ENCODE data around the gene IL2RA.

The IL2RA gene

DNA sequence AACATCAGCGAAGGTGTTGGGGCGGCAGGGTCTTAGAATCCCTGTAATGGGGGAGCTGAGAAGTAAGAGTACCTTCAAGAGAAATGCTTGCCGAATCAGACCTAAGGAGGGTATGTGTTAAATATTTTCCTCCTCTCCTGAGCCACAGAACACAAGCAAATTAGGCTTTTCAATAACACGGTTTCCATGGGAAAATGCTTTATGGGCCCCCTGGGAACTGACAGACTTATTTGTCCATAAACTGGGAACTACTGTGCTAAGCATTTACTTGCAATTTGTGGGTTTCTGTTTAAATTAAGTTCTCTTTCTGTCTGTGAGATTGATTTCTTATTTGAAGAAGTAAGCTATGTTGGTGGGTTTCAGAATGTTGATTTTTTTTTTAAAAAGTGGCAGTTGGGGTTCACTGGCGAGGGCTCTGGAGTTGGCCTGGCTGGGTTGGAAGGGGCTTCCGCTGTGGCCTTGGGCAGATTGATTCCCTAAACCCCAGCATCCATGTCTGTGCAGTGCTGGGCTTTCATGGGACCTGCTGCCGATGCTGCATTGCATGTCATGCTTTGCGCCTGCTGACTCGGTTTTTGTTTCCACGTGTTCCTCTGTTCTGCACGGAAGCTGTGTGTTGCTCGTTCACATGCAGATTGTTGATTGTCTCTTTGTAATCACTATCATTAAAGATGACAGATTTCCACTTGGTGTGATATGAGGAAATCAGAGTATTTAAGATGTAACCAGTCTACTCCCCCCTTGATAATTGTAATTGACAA lies 33.8 kb upstream of the IL2RA start:
- Histone ChIP-seq H3K4me3 (replicated peaks; ENCODE audit: low read depth, low read length) (no peak overlapping the region), H3K36me3 (ENCODE audit: control insufficient read depth, insufficient read depth, low read length) (peaks cover 3% of the 10 kb centered on the region), H3K27me3 (replicated peaks; ENCODE audit: control insufficient read depth, insufficient read depth, low read length) (no peaks in the 10 kb centered on the region)
- DNase-seq (ENCODE audit: extremely low read depth, insufficient read length): no peak
- TF ChIP-seq, protein P1, sequence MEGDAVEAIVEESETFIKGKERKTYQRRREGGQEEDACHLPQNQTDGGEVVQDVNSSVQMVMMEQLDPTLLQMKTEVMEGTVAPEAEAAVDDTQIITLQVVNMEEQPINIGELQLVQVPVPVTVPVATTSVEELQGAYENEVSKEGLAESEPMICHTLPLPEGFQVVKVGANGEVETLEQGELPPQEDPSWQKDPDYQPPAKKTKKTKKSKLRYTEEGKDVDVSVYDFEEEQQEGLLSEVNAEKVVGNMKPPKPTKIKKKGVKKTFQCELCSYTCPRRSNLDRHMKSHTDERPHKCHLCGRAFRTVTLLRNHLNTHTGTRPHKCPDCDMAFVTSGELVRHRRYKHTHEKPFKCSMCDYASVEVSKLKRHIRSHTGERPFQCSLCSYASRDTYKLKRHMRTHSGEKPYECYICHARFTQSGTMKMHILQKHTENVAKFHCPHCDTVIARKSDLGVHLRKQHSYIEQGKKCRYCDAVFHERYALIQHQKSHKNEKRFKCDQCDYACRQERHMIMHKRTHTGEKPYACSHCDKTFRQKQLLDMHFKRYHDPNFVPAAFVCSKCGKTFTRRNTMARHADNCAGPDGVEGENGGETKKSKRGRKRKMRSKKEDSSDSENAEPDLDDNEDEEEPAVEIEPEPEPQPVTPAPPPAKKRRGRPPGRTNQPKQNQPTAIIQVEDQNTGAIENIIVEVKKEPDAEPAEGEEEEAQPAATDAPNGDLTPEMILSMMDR (IDR thresholded peaks at IDR 0.05; ENCODE audit: insufficient read depth, low read length, poor library complexity, severe bottlenecking): no peak

DNA sequence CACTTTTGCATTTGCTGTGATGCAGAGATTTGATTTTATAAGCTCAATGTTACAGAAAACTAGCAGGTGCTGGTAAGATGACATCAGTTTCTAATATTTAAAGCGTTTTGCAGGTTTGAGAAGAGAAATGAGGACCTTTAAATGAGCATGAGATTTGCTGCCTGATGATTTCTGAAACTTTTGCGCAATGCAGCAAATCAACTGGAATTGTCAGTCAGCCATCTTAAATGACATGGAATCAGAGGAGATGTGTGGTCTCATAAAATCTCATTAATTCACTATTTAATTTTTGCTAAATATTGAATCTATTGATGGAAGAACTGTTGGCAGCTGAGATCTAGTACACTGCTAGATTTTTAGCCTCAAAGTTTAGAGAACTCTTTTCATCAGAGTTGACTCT lies 30.6 kb upstream of the IL2RA start:
- DNase-seq (ENCODE audit: extremely low read depth, insufficient read length): no peak
- H3K36me3 ChIP-seq (ENCODE audit: control insufficient read depth, insufficient read depth, low read length): peaks cover 3% of the 10 kb centered on the region

DNA sequence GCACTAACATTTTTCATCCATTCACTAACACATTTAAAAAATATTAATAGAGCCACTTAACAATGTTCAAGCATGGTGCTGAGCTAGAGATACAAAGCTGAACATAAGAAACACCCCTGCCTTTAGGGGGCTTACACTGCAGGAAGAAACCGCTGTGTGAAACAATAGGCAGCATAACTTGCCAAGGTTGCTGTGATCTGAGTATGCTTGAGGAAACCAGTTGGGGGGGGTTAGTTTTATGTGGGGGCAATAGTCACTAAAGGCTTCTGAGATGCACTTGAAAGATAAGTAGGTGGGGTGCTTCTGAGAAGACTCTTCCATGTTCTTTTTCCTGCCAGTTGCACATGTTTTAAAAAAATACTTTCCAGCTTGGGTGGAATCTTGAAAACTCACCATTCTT lies 29.5 kb upstream of the IL2RA start:
- no peak overlapping the region for H3K4me3 ChIP-seq (replicated peaks; ENCODE audit: low read depth, low read length)
- DNase-seq (ENCODE audit: extremely low read depth, insufficient read length): no peak

More for the DNA sequence above, 30.6 kb upstream of the IL2RA start:
- H3K27me3 ChIP-seq (replicated peaks; ENCODE audit: control insufficient read depth, insufficient read depth, low read length): no peaks in the 10 kb centered on the region
- no peak overlapping the region for H3K4me3 ChIP-seq (replicated peaks; ENCODE audit: low read depth, low read length)
- TF ChIP-seq, protein P1 (IDR thresholded peaks at IDR 0.05; ENCODE audit: insufficient read depth, low read length, poor library complexity, severe bottlenecking): no peak

DNA sequence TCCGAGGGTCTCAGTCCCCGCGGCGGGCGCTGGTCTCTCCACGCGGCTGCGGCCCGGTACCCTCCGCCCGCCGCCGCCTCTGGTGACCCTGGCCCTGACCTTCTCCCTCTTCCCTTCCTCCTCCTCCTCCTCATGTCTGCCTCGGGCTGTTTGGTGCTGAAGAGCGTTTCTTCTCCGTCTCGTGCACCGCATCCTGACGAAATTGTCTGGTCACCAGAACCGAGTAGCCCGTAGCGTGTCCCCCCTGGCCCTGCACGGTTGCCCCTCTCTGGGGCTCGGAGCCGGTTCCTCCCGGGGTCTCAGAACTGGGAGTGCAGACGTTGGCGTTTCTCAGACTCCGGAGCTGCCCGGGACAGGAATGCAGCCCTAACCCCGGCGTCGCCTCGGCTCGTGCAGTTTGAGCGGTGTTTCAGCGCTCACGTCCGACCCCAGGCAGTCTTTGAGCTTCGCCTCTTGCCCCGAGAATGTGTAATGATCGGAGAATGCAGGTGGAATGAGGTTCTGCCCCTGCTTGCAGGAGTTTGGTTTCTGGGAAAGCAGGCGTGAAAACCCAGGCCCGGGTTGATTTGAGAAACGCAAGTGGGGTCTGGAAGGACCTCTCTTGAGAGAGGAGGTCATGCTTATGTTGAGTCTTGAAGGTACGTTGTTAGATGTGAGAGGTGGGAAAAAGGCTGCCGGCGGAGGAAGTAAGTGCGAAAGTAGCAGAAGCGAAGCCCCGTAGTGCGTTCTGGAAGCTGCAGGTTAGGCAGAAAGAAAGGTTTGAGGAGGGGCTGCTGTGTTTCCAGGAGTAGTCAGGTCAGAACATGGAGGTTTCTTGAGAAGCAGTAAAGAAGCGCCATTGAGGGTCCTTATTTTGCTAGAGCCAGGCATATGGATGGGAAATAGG lies 27.4 kb upstream of the IL2RA start:
- peak overlapping the region; percentile 77 for H3K4me3 ChIP-seq (replicated peaks; ENCODE audit: low read depth, low read length)
- peak; percentile 48 for DNase-seq (ENCODE audit: extremely low read depth, insufficient read length)
- TF ChIP-seq, protein P1 (IDR thresholded peaks at IDR 0.05; ENCODE audit: insufficient read depth, low read length, poor library complexity, severe bottlenecking): no peak
- H3K27me3 ChIP-seq (replicated peaks; ENCODE audit: control insufficient read depth, insufficient read depth, low read length): no peaks in the 10 kb centered on the region
- no peaks in the 10 kb centered on the region for H3K36me3 ChIP-seq (ENCODE audit: control insufficient read depth, insufficient read depth, low read length)

More for the DNA sequence above, 29.5 kb upstream of the IL2RA start:
- H3K27me3 ChIP-seq (replicated peaks; ENCODE audit: control insufficient read depth, insufficient read depth, low read length): no peaks in the 10 kb centered on the region
- no peaks in the 10 kb centered on the region; the same call in none of the 2 replicates for H3K36me3 ChIP-seq (ENCODE audit: control insufficient read depth, insufficient read depth, low read length)
- TF ChIP-seq, protein P1 (IDR thresholded peaks at IDR 0.05; ENCODE audit: insufficient read depth, low read length, poor library complexity, severe bottlenecking): no peak

DNA sequence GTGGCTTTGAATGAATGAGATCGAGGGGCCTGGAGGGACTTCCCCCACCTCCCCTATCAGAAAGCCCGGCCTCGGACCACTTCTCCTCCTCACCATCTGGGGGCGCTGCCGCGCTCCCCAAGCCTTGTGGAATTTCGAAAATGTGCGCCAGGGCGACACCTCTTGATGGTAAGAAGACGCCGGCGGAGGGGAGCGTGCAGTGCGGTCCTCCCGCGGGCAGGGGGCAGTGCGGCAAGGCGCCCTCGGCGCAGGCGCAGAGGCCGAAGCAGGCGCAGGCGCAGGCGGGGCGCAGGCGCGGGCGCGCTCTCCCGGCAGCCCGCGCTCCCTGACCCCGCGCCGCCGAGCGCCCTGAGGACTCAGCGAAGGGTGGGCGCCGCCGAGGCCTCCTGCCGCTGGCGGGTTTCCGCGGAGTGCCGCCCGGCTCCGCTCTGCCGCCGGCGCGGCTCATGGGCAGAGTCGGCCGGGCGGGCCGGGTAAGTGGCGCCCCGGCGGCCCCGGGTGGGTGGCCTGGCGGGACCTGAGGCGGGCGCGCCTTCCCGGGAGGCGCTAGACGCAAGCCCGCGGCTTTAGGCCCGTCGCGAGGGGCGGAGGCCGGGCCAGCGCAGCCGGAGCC lies 26.7 kb upstream of the IL2RA start, which contains the start of gene RBM17:
TSS of gene RBM17 (plus strand) at position 314 of the 613 bp plus-strand sequence. CDS start 8,032 bp downstream, outside the sequence.
- no peaks in the 10 kb centered on the region for H3K36me3 ChIP-seq (ENCODE audit: control insufficient read depth, insufficient read depth, low read length)
- no peaks in the 10 kb centered on the region for H3K27me3 ChIP-seq (replicated peaks; ENCODE audit: control insufficient read depth, insufficient read depth, low read length)
- DNase-seq (ENCODE audit: extremely low read depth, insufficient read length): peak; percentile 97
- TF ChIP-seq, protein P1 (IDR thresholded peaks at IDR 0.05; ENCODE audit: insufficient read depth, low read length, poor library complexity, severe bottlenecking): peak; percentile 100
- H3K4me3 ChIP-seq (replicated peaks; ENCODE audit: low read depth, low read length): peak within 1 kb of the TSS; percentile 77
